22Rv1 (cell line): ENCODE results near the gene NMT2.

Experiments used
- H3K27ac ChIP-seq: fragments of 450-650 bp; 2 replicates; pipeline ENCODE4 v1.5.1; 2017
- ZFX ChIP-seq: fragments of 450-650 bp; IDR thresholded peaks from 2 replicates; pipeline ENCODE4 v1.6.1; 2017; ENCODE audit warnings: antibody characterized with exemption, borderline replicate concordance
- TF ChIP-seq, protein P1 (sequence below): fragments of 450-650 bp; IDR thresholded peaks from 2 replicates; pipeline ENCODE4 v1.5.1; 2017; ENCODE audit warnings: mild to moderate bottlenecking

NMT2 gene

DNA sequence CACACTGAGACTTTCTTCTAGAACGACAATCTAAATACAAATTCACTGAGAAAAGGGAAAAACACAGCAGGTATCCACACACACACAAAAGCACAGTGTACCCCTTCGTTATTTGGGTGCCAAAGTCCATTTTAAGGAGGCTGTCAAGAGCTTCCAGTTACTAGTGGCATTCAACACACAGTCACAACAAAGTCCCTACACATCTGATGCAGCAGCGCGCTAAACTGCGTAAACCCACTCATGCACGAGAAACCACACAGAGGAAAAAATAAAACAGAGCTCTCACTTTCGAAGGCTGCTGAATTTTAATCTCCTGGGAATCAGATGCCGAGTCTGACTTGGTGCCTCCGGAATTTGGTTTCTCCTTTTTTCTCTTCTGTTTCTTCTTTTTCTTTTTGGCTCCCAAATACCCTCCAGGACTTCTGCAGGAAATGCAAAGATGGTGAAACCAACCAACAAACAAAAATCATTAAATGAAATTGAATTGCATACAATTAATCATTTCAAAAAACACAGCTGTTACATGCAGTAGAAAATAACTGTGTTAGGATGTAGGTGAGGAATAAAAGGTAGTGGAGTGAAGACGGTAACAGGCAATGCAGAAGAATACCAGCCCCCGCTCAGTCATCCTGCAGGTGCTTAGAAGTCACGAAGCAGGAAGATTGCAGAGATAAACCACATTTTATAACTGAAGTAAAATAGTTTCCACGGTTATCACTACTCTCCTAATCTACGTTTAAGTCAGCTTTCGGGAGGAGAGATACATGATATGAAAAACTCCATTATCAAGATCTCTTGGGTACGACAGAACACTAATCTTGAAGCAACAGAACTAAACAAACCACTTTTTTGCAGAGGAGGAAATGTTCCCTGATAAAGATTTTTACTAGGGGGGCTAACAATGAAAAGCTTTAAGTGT is 27.1 kb downstream of the NMT2 start:
- TF ChIP-seq, protein P1, sequence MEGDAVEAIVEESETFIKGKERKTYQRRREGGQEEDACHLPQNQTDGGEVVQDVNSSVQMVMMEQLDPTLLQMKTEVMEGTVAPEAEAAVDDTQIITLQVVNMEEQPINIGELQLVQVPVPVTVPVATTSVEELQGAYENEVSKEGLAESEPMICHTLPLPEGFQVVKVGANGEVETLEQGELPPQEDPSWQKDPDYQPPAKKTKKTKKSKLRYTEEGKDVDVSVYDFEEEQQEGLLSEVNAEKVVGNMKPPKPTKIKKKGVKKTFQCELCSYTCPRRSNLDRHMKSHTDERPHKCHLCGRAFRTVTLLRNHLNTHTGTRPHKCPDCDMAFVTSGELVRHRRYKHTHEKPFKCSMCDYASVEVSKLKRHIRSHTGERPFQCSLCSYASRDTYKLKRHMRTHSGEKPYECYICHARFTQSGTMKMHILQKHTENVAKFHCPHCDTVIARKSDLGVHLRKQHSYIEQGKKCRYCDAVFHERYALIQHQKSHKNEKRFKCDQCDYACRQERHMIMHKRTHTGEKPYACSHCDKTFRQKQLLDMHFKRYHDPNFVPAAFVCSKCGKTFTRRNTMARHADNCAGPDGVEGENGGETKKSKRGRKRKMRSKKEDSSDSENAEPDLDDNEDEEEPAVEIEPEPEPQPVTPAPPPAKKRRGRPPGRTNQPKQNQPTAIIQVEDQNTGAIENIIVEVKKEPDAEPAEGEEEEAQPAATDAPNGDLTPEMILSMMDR = no peak
- no peak for TF ChIP-seq ZFX
- no peak overlapping the region for H3K27ac ChIP-seq

DNA sequence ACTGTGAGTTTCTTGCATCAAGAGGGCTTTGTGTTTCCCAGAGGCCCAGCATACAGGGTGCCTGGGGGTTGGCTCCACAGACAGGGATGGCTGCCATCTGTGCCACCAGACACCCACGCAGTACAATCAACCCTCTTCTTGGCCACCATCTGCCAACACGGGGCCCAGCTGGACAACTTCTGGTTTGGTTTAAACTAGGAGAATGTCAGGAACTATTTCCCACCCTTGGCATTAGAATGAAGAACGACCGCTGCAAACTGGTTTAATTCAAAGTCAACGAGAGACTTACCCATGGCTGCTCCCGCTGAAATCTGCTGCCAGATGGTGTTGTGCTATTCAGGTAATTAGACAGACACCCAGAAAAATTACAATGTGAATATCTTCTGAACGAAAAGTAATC is 27.8 kb downstream of the NMT2 start:
- TF ChIP-seq, protein P1 = no peak
- TF ChIP-seq ZFX = no peak
- H3K27ac ChIP-seq = no peak overlapping the region

DNA sequence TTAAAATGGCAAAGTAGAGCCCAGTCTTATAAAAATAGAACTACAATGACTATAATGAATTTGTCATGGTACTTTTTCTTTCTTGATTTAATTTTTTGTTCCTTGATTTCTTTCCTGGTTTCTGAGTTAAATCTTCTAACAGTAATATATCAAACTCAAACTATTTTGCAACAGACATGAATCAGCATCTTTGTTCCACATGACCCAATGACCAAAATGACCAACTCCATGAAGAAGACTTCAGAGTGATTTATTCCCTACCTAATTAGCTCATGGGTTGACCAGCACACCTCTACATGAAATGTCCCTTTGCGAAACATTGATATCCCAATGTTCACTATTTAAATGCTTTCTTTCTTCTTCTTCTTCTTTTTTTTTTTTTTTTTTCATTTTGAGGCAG is 30.9 kb downstream of the NMT2 start:
- TF ChIP-seq ZFX = no peak
- TF ChIP-seq, protein P1 = no peak
- no peak overlapping the region for H3K27ac ChIP-seq

GRCh38 chr10:15137036-15137359 is 31.5 kb downstream of the NMT2 start:
- TF ChIP-seq ZFX = no peak
- TF ChIP-seq, protein P1 = no peak
- H3K27ac ChIP-seq = no peak overlapping the region

- H3K27ac ChIP-seq = no peak overlapping the region
- TF ChIP-seq, protein P1 = no peak
- TF ChIP-seq ZFX = no peak
Measured at GRCh38 chr10:15136129-15137035, 32.1 kb downstream of the NMT2 start.

GRCh38 chr10:15131330-15131729 is 37.2 kb downstream of the NMT2 start:
- TF ChIP-seq, protein P1 = no peak
- TF ChIP-seq ZFX = no peak
- H3K27ac ChIP-seq = no peak overlapping the region
